Astrocyte of the spinal cord (primary cell): ENCODE data around the gene ABTB1.

Experiments used
- DNase-seq: peaks from one replicate; pipeline ENCODE4 v3.0.0; 2011; ENCODE audit warnings: low read depth, low spot score
- H3K4me3 ChIP-seq: 2 replicates; pipeline ENCODE4 v1.5.1; 2011; ENCODE audit warnings: low read depth, mild to moderate bottlenecking, low read length, moderate library complexity
- in situ Hi-C: cut with HindIII; loops from 2 replicates; pipeline ENCODE4 v1.10.0; 2017; ENCODE audit warnings: low sequenced_read_pairs
- TF ChIP-seq, protein P1 (sequence below): IDR thresholded peaks from 2 replicates; pipeline ENCODE4 v1.5.1; 2012; ENCODE audit warnings: low read depth, mild to moderate bottlenecking, low read length, inconsistent platforms

ABTB1 gene

DNA sequence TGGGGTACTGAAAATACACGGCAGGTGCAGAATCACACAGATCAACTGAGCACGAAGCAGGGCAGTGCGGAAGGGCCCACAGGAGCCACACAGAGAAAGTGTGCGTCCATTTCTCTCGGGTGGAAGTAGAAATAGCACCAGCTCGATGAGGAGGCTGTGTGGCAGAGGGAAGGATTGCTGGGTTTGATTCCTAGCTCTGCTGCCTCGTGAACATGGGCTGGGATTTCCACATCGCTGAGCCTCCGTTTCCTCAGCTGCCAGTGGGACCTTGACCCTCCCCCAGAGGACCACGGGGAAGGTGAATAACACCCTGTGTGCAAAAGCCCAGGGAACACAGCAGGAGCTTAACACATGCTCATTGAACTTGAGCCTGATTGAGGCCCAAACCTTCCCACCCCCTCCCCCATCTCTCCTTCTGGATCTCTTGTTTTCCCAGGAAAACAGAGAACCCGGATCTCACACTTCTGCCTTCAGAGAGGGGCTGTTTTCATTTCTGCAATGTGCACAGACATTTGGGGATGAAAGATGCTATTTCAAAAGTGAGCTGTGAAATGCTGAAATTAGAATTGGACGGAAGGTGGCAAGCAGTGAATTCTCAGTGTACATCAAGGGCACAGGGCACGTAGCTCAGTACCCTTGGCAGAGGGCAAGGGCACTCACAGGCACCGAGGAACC lies 38.4 kb downstream of the ABTB1 start:
- in situ Hi-C loops: no loop called here
- no peak for DNase-seq
- TF ChIP-seq, protein P1, sequence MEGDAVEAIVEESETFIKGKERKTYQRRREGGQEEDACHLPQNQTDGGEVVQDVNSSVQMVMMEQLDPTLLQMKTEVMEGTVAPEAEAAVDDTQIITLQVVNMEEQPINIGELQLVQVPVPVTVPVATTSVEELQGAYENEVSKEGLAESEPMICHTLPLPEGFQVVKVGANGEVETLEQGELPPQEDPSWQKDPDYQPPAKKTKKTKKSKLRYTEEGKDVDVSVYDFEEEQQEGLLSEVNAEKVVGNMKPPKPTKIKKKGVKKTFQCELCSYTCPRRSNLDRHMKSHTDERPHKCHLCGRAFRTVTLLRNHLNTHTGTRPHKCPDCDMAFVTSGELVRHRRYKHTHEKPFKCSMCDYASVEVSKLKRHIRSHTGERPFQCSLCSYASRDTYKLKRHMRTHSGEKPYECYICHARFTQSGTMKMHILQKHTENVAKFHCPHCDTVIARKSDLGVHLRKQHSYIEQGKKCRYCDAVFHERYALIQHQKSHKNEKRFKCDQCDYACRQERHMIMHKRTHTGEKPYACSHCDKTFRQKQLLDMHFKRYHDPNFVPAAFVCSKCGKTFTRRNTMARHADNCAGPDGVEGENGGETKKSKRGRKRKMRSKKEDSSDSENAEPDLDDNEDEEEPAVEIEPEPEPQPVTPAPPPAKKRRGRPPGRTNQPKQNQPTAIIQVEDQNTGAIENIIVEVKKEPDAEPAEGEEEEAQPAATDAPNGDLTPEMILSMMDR: no peak
- H3K4me3 ChIP-seq: no peak overlapping the region

DNA sequence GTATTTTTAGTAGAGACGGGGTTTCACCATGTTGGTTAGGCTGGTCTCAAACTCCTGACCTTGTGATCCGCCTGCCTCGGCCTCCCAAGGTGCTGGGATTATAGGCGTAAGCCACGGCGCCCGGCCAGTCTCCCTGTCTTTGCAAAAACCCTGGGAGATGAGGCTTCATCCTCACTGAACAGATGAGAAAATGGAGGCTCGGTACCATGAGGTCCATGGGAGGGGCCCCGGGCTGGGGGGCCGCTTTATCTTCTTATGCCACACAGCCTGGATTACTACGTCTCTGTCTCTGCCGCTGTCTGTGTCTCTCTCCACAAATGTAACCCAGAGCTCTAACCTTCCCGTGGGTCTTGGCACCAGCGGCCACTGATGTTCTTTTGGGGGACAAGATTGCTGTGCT lies 39.1 kb downstream of the ABTB1 start:
- TF ChIP-seq, protein P1: no peak
- no peak overlapping the region for H3K4me3 ChIP-seq
- in situ Hi-C loops: no loop called here
- DNase-seq: no peak

DNA sequence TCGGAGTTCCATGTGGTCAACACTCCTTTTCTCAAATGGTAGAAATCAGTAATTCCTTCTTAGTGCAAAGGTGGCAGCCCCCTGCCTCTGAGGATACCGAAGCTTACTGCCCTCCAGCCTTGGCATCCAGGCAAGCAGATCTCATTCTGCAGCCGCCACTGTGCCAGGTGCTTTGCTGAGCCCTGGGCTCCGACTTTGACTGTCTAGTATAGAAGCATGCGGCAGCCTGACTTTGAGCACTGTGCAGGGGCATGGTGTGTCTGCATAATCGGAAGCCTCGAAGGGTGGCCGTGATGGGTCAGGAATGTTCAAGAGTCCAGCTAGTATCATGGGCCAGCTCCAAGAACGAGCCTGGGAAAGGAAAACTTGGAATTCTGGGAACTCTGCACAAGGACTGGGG lies 39.7 kb downstream of the ABTB1 start:
- no peak for DNase-seq
- in situ Hi-C loops: no loop called here
- TF ChIP-seq, protein P1: no peak
- H3K4me3 ChIP-seq: no peak overlapping the region

DNA sequence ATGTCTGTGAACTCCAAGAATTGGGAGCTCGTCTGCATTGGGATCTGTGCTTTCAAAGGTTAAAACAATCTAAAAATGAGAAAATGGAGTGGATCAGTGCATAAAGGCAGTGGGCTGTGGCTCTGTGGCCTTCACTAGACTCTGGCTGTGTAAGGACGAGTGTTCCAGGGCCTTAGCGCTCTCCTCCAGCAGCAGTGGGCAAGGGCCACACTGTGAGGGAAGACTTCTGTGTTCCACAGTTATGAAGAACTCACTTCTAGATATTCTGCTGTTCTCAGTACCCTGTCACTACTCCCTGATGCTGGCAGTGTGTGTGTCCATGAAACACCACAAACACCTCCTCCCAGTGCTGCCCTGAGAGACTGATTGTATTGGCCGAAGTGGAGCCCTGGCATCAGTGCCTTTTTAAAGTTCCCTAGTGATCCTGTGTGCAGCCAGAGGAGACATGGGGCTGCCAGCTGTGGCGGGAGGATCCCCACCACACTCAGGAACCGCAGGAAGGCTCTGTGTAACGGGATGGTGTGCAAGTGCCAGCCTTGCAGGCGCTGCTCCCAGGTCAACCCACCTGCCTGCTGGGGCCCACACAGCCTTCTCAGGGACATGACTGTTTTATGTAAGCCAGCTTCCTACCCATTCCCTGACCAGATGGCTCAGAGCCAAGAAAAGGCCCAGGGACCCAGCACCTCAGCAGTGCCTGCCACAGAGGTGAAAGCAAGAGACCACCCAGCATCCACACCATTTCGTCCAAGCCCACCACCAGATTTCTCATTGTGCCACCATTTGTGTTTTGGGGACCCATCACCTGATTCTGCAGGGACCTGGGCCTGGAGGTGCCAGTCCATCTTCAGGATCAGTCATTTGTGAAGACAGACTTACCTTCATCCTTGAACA lies 40.4 kb downstream of the ABTB1 start:
- no peak for DNase-seq
- in situ Hi-C loops: no loop called here
- H3K4me3 ChIP-seq: no peak overlapping the region
- TF ChIP-seq, protein P1: no peak

DNA sequence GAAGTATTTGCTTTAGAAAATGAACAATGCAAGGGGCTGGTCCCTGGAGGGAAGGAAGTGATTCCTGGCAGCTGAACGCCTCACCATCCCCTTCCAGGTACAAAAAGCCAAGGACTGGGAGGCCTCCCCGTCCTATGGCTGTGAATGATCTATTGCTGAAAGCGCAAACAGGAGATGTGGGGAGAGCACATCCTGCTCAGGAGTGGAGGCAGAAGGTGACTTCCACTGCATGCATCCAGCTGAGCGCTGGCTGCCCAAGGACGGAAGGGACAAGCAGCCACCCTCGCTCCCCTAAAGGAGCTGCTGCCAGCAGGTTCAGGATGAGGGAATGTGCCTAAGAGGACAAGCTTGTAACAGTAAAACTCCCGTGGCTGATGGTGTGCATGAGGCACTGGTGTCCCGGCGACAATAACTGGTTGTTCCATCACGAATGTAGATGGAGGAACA lies 41.4 kb downstream of the ABTB1 start:
- TF ChIP-seq, protein P1: no peak

DNA sequence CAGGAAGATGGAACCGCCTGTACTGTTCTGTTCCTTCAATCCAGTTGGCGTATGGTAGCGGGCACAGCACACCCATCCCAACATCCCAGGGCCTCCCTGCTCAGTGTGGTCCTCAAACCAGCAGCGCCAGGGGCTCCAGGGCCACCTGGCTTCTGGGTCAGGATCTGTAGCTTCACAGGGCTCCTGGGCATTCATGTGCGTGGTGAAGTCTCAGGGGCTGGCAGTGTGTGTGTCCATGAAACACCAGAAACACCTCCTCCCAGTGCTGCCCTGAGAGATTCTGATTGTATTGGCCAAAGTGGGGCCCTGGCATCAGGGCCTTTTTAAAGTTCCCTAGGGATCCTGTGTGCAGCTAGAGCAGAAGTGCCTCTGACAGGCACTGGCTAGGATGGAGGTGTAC lies 42.1 kb downstream of the ABTB1 start:
- in situ Hi-C loops: no loop called here
- TF ChIP-seq, protein P1: no peak
- H3K4me3 ChIP-seq: no peak overlapping the region
- DNase-seq: no peak

More for the DNA sequence above, 41.4 kb downstream of the ABTB1 start:
- no peak overlapping the region for H3K4me3 ChIP-seq
- no peak for DNase-seq
- in situ Hi-C loops: no loop called here
